H1 (cell line): Measurements from ENCODE around the gene SURF4. TPM values are rescaled to one million over a fixed set of nuclear protein-coding genes. Genes with fewer than 3 reads are reported as not detected.

Source experiments
- CTCF ChIA-PET: fragments of 300-600 bp; sonication (Branson Sonifier 250); formaldehyde crosslinking; loops from one replicate; lab custom pipeline; 2021; ENCODE audit not compliant: partially characterized antibody; lab: Charles Lee
- POLR2A ChIA-PET: fragments of 300-600 bp; sonication (Branson Sonifier 250); formaldehyde crosslinking; loops from one replicate; lab custom pipeline; 2021; ENCODE audit warnings: inconsistent platforms; ENCODE audit not compliant: partially characterized antibody; lab: Charles Lee
- DNase-seq, 2 experiments: peaks; one replicate each; pipeline versions ENCODE4 v3.0.0 to v3.0.0-alpha.2; 2010 to 2022; ENCODE audit warnings: low spot score in 2 of 2, low read depth in 1 of 2, mixed read lengths in 1 of 2
- FAIRE-seq: peaks from 2 replicates; lab custom pipeline; 2011; peaks lifted over from hg19 to GRCh38; lab: Jason Lieb, UNC
- H2AFZ ChIP-seq: 2 replicates; pipeline ENCODE4 v1.8.1; 2012; ENCODE audit warnings: low read length, inconsistent platforms
- H2AK5ac ChIP-seq: 2 replicates; pipeline ENCODE4 v1.6.1; 2013; ENCODE audit warnings: low read depth, low read length
- H2BK120ac ChIP-seq: replicated peaks from 2 replicates; pipeline ENCODE3; 2013; ENCODE audit warnings: low read depth, low read length, inconsistent platforms
- H2BK12ac ChIP-seq: 2 replicates; pipeline ENCODE4 v1.6.1; 2013; ENCODE audit warnings: low read depth, low read length
- H2BK15ac ChIP-seq: 2 replicates; pipeline ENCODE4 v1.6.1; 2013; ENCODE audit warnings: low read length
- H2BK20ac ChIP-seq: 2 replicates; pipeline ENCODE4 v1.6.1; 2013; ENCODE audit warnings: low read length
- H2BK5ac ChIP-seq: 2 replicates; pipeline ENCODE4 v1.6.1; 2013; ENCODE audit warnings: low read depth, low read length
- H3K14ac ChIP-seq: 2 replicates; pipeline ENCODE4 v1.6.1; 2013; ENCODE audit warnings: inconsistent platforms; ENCODE audit not compliant: insufficient read length
- H3K18ac ChIP-seq: 2 replicates; pipeline ENCODE4 v1.6.1; 2013; ENCODE audit warnings: low read length; ENCODE audit errors: extremely low read depth
- H3K23ac ChIP-seq: 2 replicates; pipeline ENCODE4 v1.6.1; 2013; ENCODE audit warnings: inconsistent platforms; ENCODE audit not compliant: insufficient read length
- H3K23me2 ChIP-seq: 2 replicates; pipeline ENCODE4 v1.6.1; 2013; ENCODE audit warnings: low read depth, low read length
- H3K27ac ChIP-seq: 2 replicates; pipeline ENCODE4 v1.6.1; 2011; ENCODE audit warnings: low read depth, low read length, inconsistent platforms
- H3K27me3 ChIP-seq, 4 experiments: replicated peaks in 1 of 4; 1 replicate in 1 of 4; 2 replicates in 3 of 4; pipeline versions ENCODE4 v1.6.1 to v1.8.1; 2011 to 2013; ENCODE audit warnings: low read length in 3 of 4, mild to moderate bottlenecking in 3 of 4, inconsistent platforms in 2 of 4, mixed read lengths in 2 of 4, moderate library complexity in 1 of 4; ENCODE audit not compliant: control insufficient read depth in 3 of 4, insufficient read depth in 3 of 4; ENCODE audit errors: extremely low read depth in 1 of 4
- H3K36me3 ChIP-seq, 4 experiments: 2 replicates each; pipeline versions ENCODE4 v1.6.1 to v1.8.1; 2011 to 2013; ENCODE audit warnings: mild to moderate bottlenecking in 4 of 4, low read length in 3 of 4, moderate library complexity in 2 of 4, control low read depth in 1 of 4, inconsistent platforms in 1 of 4; ENCODE audit not compliant: insufficient read depth in 4 of 4, control insufficient read depth in 2 of 4
- H3K4ac ChIP-seq: replicated peaks from 2 replicates; pipeline ENCODE3; 2013; ENCODE audit warnings: low read length, low read depth, mixed read lengths, inconsistent platforms; ENCODE audit not compliant: insufficient read length
- H3K4me1 ChIP-seq, 4 experiments: replicated peaks in 1 of 4; 1 replicate in 1 of 4; 2 replicates in 3 of 4; pipeline versions ENCODE4 v1.6.1 to v1.8.1; 2011 to 2013; ENCODE audit warnings: low read length in 3 of 4, inconsistent platforms in 2 of 4, mixed read lengths in 1 of 4; ENCODE audit not compliant: insufficient read depth in 4 of 4, control insufficient read depth in 3 of 4
- H3K4me2 ChIP-seq, 2 experiments: 2 replicates each; pipeline versions ENCODE4 v1.6.1 to v1.8.1; 2011 to 2013; ENCODE audit warnings: low read depth in 2 of 2, low read length in 2 of 2, control low read depth in 1 of 2, inconsistent platforms in 1 of 2, mild to moderate bottlenecking in 1 of 2; ENCODE audit not compliant: insufficient read depth in 1 of 2
- H3K4me3 ChIP-seq, 4 experiments: fragments of 200-600, 300-600 bp in 1 of 4; sonication (generic), shearing (Covaris generic), sonication (Bioruptor Twin) in 1 of 4; 2 replicates each; pipeline versions ENCODE4 v1.5.1 to v1.8.1; 2011 to 2016; ENCODE audit warnings: low read length in 4 of 4, low read depth in 3 of 4, control low read depth in 2 of 4, inconsistent platforms in 2 of 4, mild to moderate bottlenecking in 2 of 4, mixed read lengths in 1 of 4, moderate library complexity in 1 of 4; ENCODE audit not compliant: insufficient read depth in 2 of 4; ENCODE audit errors: extremely low read depth in 1 of 4
- H3K56ac ChIP-seq: replicated peaks from 2 replicates; pipeline ENCODE3; 2013; ENCODE audit warnings: low read depth, mild to moderate bottlenecking, mixed read lengths, low read length, inconsistent platforms; ENCODE audit not compliant: insufficient read length
- H3K79me1 ChIP-seq: 2 replicates; pipeline ENCODE4 v1.6.1; 2013; ENCODE audit warnings: low read depth, low read length, control low read depth
- H3K79me2 ChIP-seq, 2 experiments: 2 replicates each; pipeline versions ENCODE4 v1.6.1 to v1.8.1; 2012 to 2013; ENCODE audit warnings: low read length in 2 of 2, mild to moderate bottlenecking in 2 of 2, inconsistent platforms in 1 of 2; ENCODE audit not compliant: insufficient read depth in 2 of 2, control insufficient read depth in 1 of 2
- H3K9ac ChIP-seq, 4 experiments: replicated peaks in 1 of 4; 1 replicate in 1 of 4; 2 replicates in 3 of 4; pipeline versions ENCODE4 v1.6.1 to v1.8.1; 2011 to 2013; ENCODE audit warnings: low read depth in 3 of 4, low read length in 3 of 4, control low read depth in 2 of 4, mild to moderate bottlenecking in 2 of 4, moderate library complexity in 2 of 4, inconsistent platforms in 1 of 4; ENCODE audit errors: extremely low read depth in 1 of 4
- H3K9me3 ChIP-seq, 2 experiments: 2 replicates each; pipeline versions ENCODE4 v1.6.1 to v1.8.1; 2012 to 2013; ENCODE audit warnings: mild to moderate bottlenecking in 2 of 2, moderate library complexity in 2 of 2, control low read depth in 1 of 2, inconsistent platforms in 1 of 2, low read depth in 1 of 2, low read length in 1 of 2, mixed read lengths in 1 of 2; ENCODE audit not compliant: insufficient read depth in 2 of 2
- H4K20me1 ChIP-seq, 2 experiments: replicated peaks in 1 of 2; 2 replicates each; pipeline versions ENCODE3 to v1.8.1; 2011 to 2013; ENCODE audit warnings: inconsistent platforms in 2 of 2, low read length in 2 of 2, mild to moderate bottlenecking in 1 of 2; ENCODE audit not compliant: insufficient read depth in 2 of 2, control insufficient read depth in 1 of 2
- H4K5ac ChIP-seq: 2 replicates; pipeline ENCODE4 v1.6.1; 2013; ENCODE audit warnings: low read length, low read depth, mixed read lengths, inconsistent platforms; ENCODE audit not compliant: insufficient read length
- H4K8ac ChIP-seq: 2 replicates; pipeline ENCODE4 v1.8.0; 2013; ENCODE audit warnings: mild to moderate bottlenecking, moderate library complexity, low read length, inconsistent platforms; ENCODE audit not compliant: insufficient read depth; ENCODE audit errors: extremely low read depth
- H4K91ac ChIP-seq: replicated peaks from 2 replicates; pipeline ENCODE3; 2013; ENCODE audit warnings: low read length, mixed read lengths, inconsistent platforms; ENCODE audit not compliant: insufficient read length
- GTF2F1 ChIP-seq: IDR thresholded peaks from 2 replicates; pipeline ENCODE4 v1.6.1; 2012; ENCODE audit warnings: low read depth, low read length, improper control_type of control experiment, borderline replicate concordance
- POLR2AphosphoS5 ChIP-seq: IDR thresholded peaks from 2 replicates; pipeline ENCODE4 v1.6.1; 2011; ENCODE audit warnings: low read depth, low read length
- RXRA ChIP-seq: IDR thresholded peaks from 2 replicates; pipeline ENCODE4 v1.6.1; 2011; ENCODE audit warnings: low read depth, mild to moderate bottlenecking, low read length, moderate library complexity; ENCODE audit not compliant: insufficient read depth
- WGBS, 2 experiments: shearing (Covaris generic) in 1 of 2; methylation state at CpG; one replicate each; pipeline versions ENCODE4 v1.1.6 to v1.1.7; 2013 to 2015; ENCODE audit warnings: low lambda C conversion rate in 2 of 2, mixed read lengths in 2 of 2, inconsistent platforms in 1 of 2, low coverage in 1 of 2, missing lambda C conversion rate in 1 of 2; ENCODE audit not compliant: insufficient replicate concordance in 2 of 2, insufficient coverage in 1 of 2, insufficient read length in 1 of 2; ENCODE audit errors: extremely low coverage in 1 of 2, missing lambda C conversion rate in 1 of 2; 5-methylcytosine and 5-hydroxymethylcytosine counted together
- polyA plus RNA-seq, 7 experiments: library from polyadenylated mRNA; depleted of rRNA in 3 of 7; stranded (reverse) in 5 of 7; unstranded in 2 of 7; fragments of >200 nt in 5 of 7; fragments of 200-250 nt in 2 of 7; gene quantifications; 1 replicate in 5 of 7; 2 replicates in 1 of 7; 4 replicates in 1 of 7; pipeline versions ENCODE4 v1.2.1 to v1.2.3, GENCODE V29; 2011 to 2013; ENCODE audit warnings: missing spikeins in 2 of 7, mixed read lengths in 2 of 7
- total RNA-seq: library from RNA; stranded (reverse); fragmentation: NEBNext Ultra II Directional; extraction: Animal tissue kit (Norgen Biotek cat#: 25700); gene quantifications from 2 replicates; pipeline ENCODE4 v1.2.1, GENCODE V29; 2021

The SURF4 gene
- total and polyA plus RNA-seq, 2 of the 8 experiments (the other 6 are each of a cell fraction or from before 2014, with no cell fraction given) = 176 to 182 TPM

- Histone ChIP-seq H3K79me2 (no peaks in the 10 kb centered on the region), H2AK5ac (peak overlapping the region; percentile 65; the same call in 1 of the 2 replicates), H4K91ac (no peak overlapping the region), H4K20me1 (peaks cover 0 to 15% of the 10 kb centered on the region in 2 experiments), H4K5ac (no peak overlapping the region), H2BK12ac (no peak overlapping the region), H3K18ac (no peak overlapping the region), H3K27me3 (peaks cover 0 to 4% (median 3%) of the 10 kb centered on the region in 4 experiments; a peak in 3 of 7 replicates), H3K9me3 (peaks cover 0 to 15% of the 10 kb centered on the region in 2 experiments; a peak in 2 of 4 replicates), H2AFZ (no peak overlapping the region), H2BK120ac (no peak overlapping the region), H3K23me2 (peaks cover 16% of the 10 kb centered on the region; the same call in 1 of the 2 replicates), H2BK20ac (no peak overlapping the region), H3K4me3 (no peak overlapping the region), H2BK15ac (no peak overlapping the region), H3K4me2 (no peak overlapping the region), H3K14ac (no peak overlapping the region), H3K56ac (peak overlapping the region; percentile 99), H2BK5ac (no peak overlapping the region), H3K27ac (no peak overlapping the region), H3K4me1 (no peaks in the 10 kb centered on the region; a peak in 1 of 7 replicates), H3K79me1 (no peaks in the 10 kb centered on the region), H3K4ac (no peak overlapping the region), H3K23ac (no peak overlapping the region), H3K36me3 (no peaks in the 10 kb centered on the region; a peak in 1 of 8 replicates), H4K8ac (no peak overlapping the region), H3K9ac (no peak overlapping the region)
- no peak for FAIRE-seq
- no peak for DNase-seq
- CTCF ChIA-PET = no interaction called here
- 91% methylated on average over 4 of the region's 4 CpGs; no CpG with 5 or more reads in 1 of the 2 experiments for WGBS, 2 experiments
- POLR2A ChIA-PET = no interaction called here
- no peak for TF ChIP-seq POLR2AphosphoS5
- TF ChIP-seq RXRA = no peak
- no peak for TF ChIP-seq GTF2F1
These were observed 6.8 kb upstream of the SURF4 start for GRCh38 chr9:133382507-133383141.
